Measurements from ENCODE around the gene TMEM35A. TPM values are rescaled to one million over a fixed set of nuclear protein-coding genes. Genes with fewer than 3 reads are reported as not detected.
A peak's percentile ranks its signal among the peaks of the same experiment; 100 is the strongest.

The TMEM35A gene
- total RNA-seq, 2 donors from 2014 or later: 3.6 to 7.8 TPM

DNA sequence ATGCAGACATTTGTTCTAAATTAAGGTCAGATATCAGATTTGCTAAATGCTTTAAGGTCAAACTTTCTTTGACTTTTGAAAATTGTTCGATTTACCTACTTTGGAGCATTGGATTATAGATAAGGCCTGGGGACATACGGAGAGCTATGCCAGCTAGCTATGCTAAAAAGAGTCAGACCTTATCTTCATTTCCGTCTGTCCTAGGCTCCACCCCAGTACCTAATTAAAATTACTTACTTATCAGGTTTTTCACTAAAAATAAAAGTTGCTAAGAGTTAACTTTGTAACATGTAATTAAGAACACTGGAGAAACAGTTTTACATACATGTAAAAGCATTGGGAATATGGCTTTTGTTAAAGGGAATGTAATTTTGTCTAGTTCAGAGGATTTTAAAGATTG, 7.1 kb upstream of the TMEM35A start:
- 58% methylated on average over 3 of the region's 3 CpGs for WGBS
- Histone ChIP-seq H3K9me3 (no peaks in the 10 kb centered on the region), H3K27ac (no peak overlapping the region), H3K27me3 (replicated peaks; ENCODE audit: insufficient read depth) (no peaks in the 10 kb centered on the region), H3K36me3 (no peaks in the 10 kb centered on the region), H3K4me1 (replicated peaks) (no peaks in the 10 kb centered on the region), H3K4me3 (no peak overlapping the region)
- TF ChIP-seq, protein P1, sequence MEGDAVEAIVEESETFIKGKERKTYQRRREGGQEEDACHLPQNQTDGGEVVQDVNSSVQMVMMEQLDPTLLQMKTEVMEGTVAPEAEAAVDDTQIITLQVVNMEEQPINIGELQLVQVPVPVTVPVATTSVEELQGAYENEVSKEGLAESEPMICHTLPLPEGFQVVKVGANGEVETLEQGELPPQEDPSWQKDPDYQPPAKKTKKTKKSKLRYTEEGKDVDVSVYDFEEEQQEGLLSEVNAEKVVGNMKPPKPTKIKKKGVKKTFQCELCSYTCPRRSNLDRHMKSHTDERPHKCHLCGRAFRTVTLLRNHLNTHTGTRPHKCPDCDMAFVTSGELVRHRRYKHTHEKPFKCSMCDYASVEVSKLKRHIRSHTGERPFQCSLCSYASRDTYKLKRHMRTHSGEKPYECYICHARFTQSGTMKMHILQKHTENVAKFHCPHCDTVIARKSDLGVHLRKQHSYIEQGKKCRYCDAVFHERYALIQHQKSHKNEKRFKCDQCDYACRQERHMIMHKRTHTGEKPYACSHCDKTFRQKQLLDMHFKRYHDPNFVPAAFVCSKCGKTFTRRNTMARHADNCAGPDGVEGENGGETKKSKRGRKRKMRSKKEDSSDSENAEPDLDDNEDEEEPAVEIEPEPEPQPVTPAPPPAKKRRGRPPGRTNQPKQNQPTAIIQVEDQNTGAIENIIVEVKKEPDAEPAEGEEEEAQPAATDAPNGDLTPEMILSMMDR (IDR thresholded peaks at IDR 0.05): no peak
- no peak for DNase-seq (ENCODE audit: low spot score)
- intact Hi-C loops (cut with DNase I): no loop called here

DNA sequence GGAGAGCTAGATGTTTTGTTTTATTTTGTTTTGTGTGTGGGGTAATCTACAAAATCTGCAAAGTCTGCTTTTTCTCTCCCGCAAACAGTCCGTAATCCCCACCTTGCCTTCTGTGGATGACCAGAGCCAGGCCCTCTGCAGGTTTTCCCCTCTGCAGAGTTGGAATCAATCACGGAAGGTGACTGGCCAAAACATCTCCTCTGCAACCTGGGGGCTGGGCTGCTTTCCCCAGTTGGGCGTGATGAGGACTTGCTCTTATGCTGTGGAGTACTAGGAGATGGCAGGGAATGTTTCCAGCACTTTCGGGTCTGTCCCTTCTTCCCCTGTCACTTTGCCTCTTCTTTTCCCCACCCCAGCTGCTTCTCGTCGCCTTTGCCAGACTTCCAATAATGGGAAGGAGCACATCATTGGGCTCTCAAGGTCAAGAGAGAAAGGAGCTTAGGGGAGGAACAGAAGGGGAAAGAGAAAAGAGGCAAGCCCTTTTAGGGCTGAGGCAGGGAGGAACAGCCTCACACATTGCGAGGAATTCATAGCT, 1.1 kb downstream of the TMEM35A start:
- 19% methylated on average over 8 of the region's 8 CpGs for WGBS
- no peak for TF ChIP-seq POLR2AphosphoS5 (IDR thresholded peaks at IDR 0.05)
- TF ChIP-seq, protein P1 (IDR thresholded peaks at IDR 0.05): no peak
- no peak for DNase-seq (ENCODE audit: low spot score)
- Histone ChIP-seq H3K27me3 (replicated peaks; ENCODE audit: insufficient read depth) (no peaks in the 10 kb centered on the region), H3K4me1 (replicated peaks) (no peaks in the 10 kb centered on the region), H3K4me3 (peak overlapping the region in 1 of 2 donors; percentile 10), H3K9me3 (no peaks in the 10 kb centered on the region), H3K36me3 (no peaks in the 10 kb centered on the region), H3K27ac (no peak overlapping the region)
- intact Hi-C loops (cut with DNase I): no loop called here

DNA sequence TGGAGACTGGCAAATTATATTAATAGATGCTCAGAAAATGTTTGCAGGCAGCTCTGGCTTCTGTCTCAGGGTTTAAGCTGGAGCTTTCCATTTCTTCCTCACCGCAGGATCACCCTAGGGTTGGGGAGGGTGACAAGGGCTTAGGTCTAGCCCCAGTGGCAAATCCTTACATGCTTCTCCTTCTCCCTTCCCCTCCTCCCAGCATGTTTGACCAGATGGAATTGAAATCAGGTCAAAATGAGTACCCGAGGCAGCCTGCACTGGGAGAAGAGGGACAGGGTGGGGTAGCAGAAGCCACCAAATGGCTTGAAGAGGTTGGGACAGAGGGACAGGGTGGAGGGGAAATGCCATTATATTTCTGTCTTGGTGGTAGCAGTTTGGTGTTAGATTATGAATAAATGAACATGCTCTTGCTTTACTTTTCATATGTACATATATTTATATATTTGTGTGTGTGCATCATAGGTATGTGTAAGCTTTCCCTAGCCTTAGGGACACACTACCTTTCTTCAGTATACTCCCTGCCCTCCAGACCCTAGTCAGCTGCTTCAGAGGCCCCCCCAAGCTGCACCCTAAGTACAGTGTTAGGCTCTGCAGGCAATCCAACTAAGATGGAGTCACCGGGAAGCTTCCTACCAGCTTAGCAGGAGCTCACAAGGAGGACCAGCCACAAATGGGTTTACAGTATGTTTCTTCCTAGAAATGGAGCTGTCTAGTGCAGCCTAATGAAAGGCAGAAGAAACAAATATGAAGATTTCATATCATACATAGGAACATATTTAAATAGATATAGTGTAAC, 1.8 kb downstream of the TMEM35A start:
- no peaks in the 10 kb centered on the region for H3K4me1 ChIP-seq (replicated peaks)
- no peak overlapping the region for H3K4me3 ChIP-seq
- TF ChIP-seq, protein P1 (IDR thresholded peaks at IDR 0.05): no peak
- TF ChIP-seq POLR2AphosphoS5 (IDR thresholded peaks at IDR 0.05) (no peak), POLR2A (IDR thresholded peaks at IDR 0.05) (no peak)
- H3K36me3 ChIP-seq: no peaks in the 10 kb centered on the region
- DNase-seq (ENCODE audit: low spot score): no peak
- intact Hi-C loops (cut with DNase I): no loop called here
- 39% methylated on average over 3 of the region's 3 CpGs for WGBS
- no peaks in the 10 kb centered on the region for H3K9me3 ChIP-seq
- H3K27ac ChIP-seq: no peak overlapping the region
- H3K27me3 ChIP-seq (replicated peaks; ENCODE audit: insufficient read depth): no peaks in the 10 kb centered on the region

DNA sequence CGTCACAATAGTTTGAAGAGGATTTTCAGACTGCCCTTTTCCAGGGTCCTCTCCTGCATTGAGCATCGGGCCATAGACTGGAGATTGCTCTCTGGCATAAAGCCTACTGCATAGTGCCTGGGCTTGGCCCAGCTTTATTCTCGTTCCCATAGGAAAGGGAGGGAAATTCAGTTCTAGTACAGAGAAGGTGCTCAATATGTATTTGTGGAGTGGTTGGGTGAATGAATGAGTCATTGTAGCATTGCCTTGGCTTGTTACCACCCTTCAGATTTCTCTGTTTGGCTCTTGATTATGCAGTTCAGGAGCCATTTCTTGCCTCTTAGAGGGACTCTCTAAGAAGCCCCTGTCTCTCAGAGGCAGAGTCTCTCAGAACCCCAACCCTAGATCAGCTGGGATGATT, 2.6 kb downstream of the TMEM35A start:
- no peak for DNase-seq (ENCODE audit: low spot score)
- H3K36me3 ChIP-seq: no peaks in the 10 kb centered on the region
- TF ChIP-seq POLR2AphosphoS5 (IDR thresholded peaks at IDR 0.05) (no peak), POLR2A (IDR thresholded peaks at IDR 0.05) (no peak)
- TF ChIP-seq, protein P1 (IDR thresholded peaks at IDR 0.05): no peak
- H3K27ac ChIP-seq: no peak overlapping the region
- no peaks in the 10 kb centered on the region for H3K27me3 ChIP-seq (replicated peaks; ENCODE audit: insufficient read depth)
- H3K4me1 ChIP-seq (replicated peaks): no peaks in the 10 kb centered on the region
- 61% methylated on average over 3 of the region's 3 CpGs for WGBS
- intact Hi-C loops (cut with DNase I): no loop called here
- no peaks in the 10 kb centered on the region for H3K9me3 ChIP-seq
- H3K4me3 ChIP-seq: no peak overlapping the region

- 79% methylated on average over 1 of the region's 1 CpG for WGBS
- intact Hi-C loops (cut with DNase I): no loop called here
- TF ChIP-seq, protein P1 (IDR thresholded peaks at IDR 0.05): no peak
- TF ChIP-seq POLR2A (IDR thresholded peaks at IDR 0.05) (no peak), POLR2AphosphoS5 (IDR thresholded peaks at IDR 0.05) (no peak)
Measured at GRCh38 chrX:101091817-101092216, 13.1 kb downstream of the TMEM35A start.

More at GRCh38 chrX:101091817-101092216, 13.1 kb downstream of the TMEM35A start:
- Histone ChIP-seq H3K27me3 (replicated peaks; ENCODE audit: insufficient read depth) (no peaks in the 10 kb centered on the region), H3K36me3 (no peaks in the 10 kb centered on the region), H3K4me1 (replicated peaks) (no peaks in the 10 kb centered on the region), H3K27ac (no peak overlapping the region), H3K9me3 (no peaks in the 10 kb centered on the region), H3K4me3 (no peak overlapping the region)
- no peak for DNase-seq (ENCODE audit: low spot score)

Data from prostate gland (tissue), 2 donors.